K562 (cell line): ENCODE data around the gene CRYGC. TPM values are rescaled to one million over a fixed set of nuclear protein-coding genes. Genes with fewer than 3 reads are reported as not detected.

Experiments used
- ATF1 ChIP-seq, 2 experiments: fragments of 450-650 bp in 1 of 2; IDR thresholded peaks; 2 replicates each; pipeline ENCODE4 v1.6.1; 2016; ENCODE audit warnings: missing compliant biosample characterization in 1 of 2, missing genetic modification characterization in 1 of 2
- C11orf30 ChIP-seq: fragments of 450-650 bp; IDR thresholded peaks from 2 replicates; pipeline ENCODE4 v1.6.1; 2016; ENCODE audit warnings: low read depth, mild to moderate bottlenecking
- CREBBP ChIP-seq: IDR thresholded peaks from one replicate; pipeline ENCODE4 v1.6.1; 2012; ENCODE audit warnings: low read depth, mild to moderate bottlenecking, control low read depth, inconsistent platforms, low read length
- CTCF ChIP-seq, 3 experiments: IDR thresholded peaks in 2 of 3; conservative IDR thresholded peaks in 1 of 3; 2 replicates each; pipeline ENCODE4 v1.5.1; 2011 to 2012; ENCODE audit warnings: low read length in 3 of 3, mild to moderate bottlenecking in 3 of 3, control low read depth in 2 of 3, improper control_type of control experiment in 1 of 3, inconsistent platforms in 1 of 3, low read depth in 1 of 3, mixed read lengths in 1 of 3, moderate library complexity in 1 of 3; ENCODE audit not compliant: insufficient read depth in 2 of 3
- E2F1 ChIP-seq: sonication (generic); formaldehyde crosslinking; IDR thresholded peaks from 2 replicates; pipeline ENCODE4 v1.8.1; 2023; ENCODE audit warnings: mild to moderate bottlenecking, missing genetic modification reagents, moderate library complexity
- FOXA3 ChIP-seq, 2 experiments: fragments of 450-650 bp in 1 of 2; sonication (generic) in 1 of 2; formaldehyde crosslinking; IDR thresholded peaks in 1 of 2; conservative IDR thresholded peaks in 1 of 2; 2 replicates each; pipeline versions ENCODE4 v1.4.0 to v1.8.0; 2020 to 2022; ENCODE audit warnings: mild to moderate bottlenecking in 2 of 2, missing genetic modification reagents in 1 of 2
- HNRNPLL ChIP-seq: fragments of 200-400 bp; formaldehyde crosslinking; IDR thresholded peaks from 2 replicates; pipeline ENCODE4 v1.6.1; 2017; ENCODE audit warnings: low read length, low read depth, mild to moderate bottlenecking; ENCODE audit not compliant: poor library complexity, severe bottlenecking
- LEF1 ChIP-seq: fragments of 450-650 bp; IDR thresholded peaks from 2 replicates; pipeline ENCODE4 v1.6.1; 2016; ENCODE audit warnings: mild to moderate bottlenecking
- NR3C1 ChIP-seq: sonication (generic); formaldehyde crosslinking; IDR thresholded peaks from 2 replicates; pipeline ENCODE4 v1.8.1; 2022; ENCODE audit warnings: missing genetic modification reagents
- OTX1 ChIP-seq: fragments of 450-650 bp; formaldehyde crosslinking; IDR thresholded peaks from 2 replicates; pipeline ENCODE4 v1.4.0; 2022; ENCODE audit warnings: mild to moderate bottlenecking
- POLR3G ChIP-seq: IDR thresholded peaks from 2 replicates; pipeline ENCODE4 v1.6.1; 2011; ENCODE audit not compliant: insufficient read length, insufficient replicate concordance; ENCODE audit errors: extremely low read depth
- RAD21 ChIP-seq, 2 experiments: fragments of 250-450 bp in 1 of 2; fragments of 450-650 bp in 1 of 2; sonication (Bioruptor Pico) in 1 of 2; formaldehyde crosslinking in 1 of 2; IDR thresholded peaks in 1 of 2; conservative IDR thresholded peaks in 1 of 2; 2 replicates each; pipeline versions ENCODE4 v1.4.0 to v1.8.0; 2020 to 2022; ENCODE audit warnings: mild to moderate bottlenecking in 2 of 2, moderate library complexity in 1 of 2
- SLC30A9 ChIP-seq: fragments of 250-450 bp; sonication (Bioruptor Pico); IDR thresholded peaks from 2 replicates; pipeline ENCODE4 v1.8.0; 2022; ENCODE audit warnings: mild to moderate bottlenecking, moderate library complexity
- STAT5B ChIP-seq: fragments of 250-450 bp; sonication (Bioruptor Pico); IDR thresholded peaks from 2 replicates; pipeline ENCODE4 v1.8.0; 2021; ENCODE audit warnings: mild to moderate bottlenecking, inconsistent platforms
- ZNF232 ChIP-seq: sonication (generic); formaldehyde crosslinking; IDR thresholded peaks from 2 replicates; pipeline ENCODE4 v1.8.0; 2022; ENCODE audit warnings: mild to moderate bottlenecking, missing genetic modification reagents
- ZNF707 ChIP-seq: fragments of 250-450 bp; sonication (Bioruptor Pico); conservative IDR thresholded peaks from 2 replicates; pipeline ENCODE4 v1.8.0; 2022; ENCODE audit warnings: inconsistent platforms, mild to moderate bottlenecking, moderate library complexity
- polyA plus RNA-seq, 8 experiments: library from polyadenylated mRNA; depleted of rRNA in 4 of 8; stranded (reverse) in 5 of 8; unstranded in 3 of 8; fragments of >200 nt; fragmentation: Nextera tagmentation in 2 of 8; fragmentation: Illumina TruSeq in 1 of 8; extraction: Ambion mirVana in 2 of 8; extraction: Trizol in 1 of 8; gene quantifications; 2 replicates each; pipeline versions ENCODE4 v1.2.1 to v1.2.3, GENCODE V29; 2011 to 2014; ENCODE audit warnings: inconsistent platforms in 1 of 8, missing spikeins in 1 of 8
- total RNA-seq, 7 experiments: library from RNA; depleted of rRNA in 6 of 7; stranded (reverse); fragments of >200 nt in 6 of 7; fragmentation: Illumina TruSeq in 2 of 7; extraction: Trizol in 2 of 7; gene quantifications; 2 replicates each; pipeline versions ENCODE4 v1.2.1 to v1.2.3, GENCODE V29; 2011 to 2021; ENCODE audit warnings: low replicate concordance in 1 of 7
- TF ChIP-seq, protein P1 (sequence below): sonication (generic); formaldehyde crosslinking; IDR thresholded peaks from 2 replicates; pipeline ENCODE4 v1.8.0; 2022; ENCODE audit warnings: mild to moderate bottlenecking, missing genetic modification reagents
- TF ChIP-seq, protein P2 (sequence below): sonication (generic); formaldehyde crosslinking; IDR thresholded peaks from 2 replicates; pipeline ENCODE4 v1.8.0; 2023; ENCODE audit warnings: missing genetic modification reagents, mild to moderate bottlenecking, borderline replicate concordance

The CRYGC gene
- total and polyA plus RNA-seq, 9 of the 15 experiments (the other 6 are each of a cell fraction or from before 2014, with no cell fraction given) = not detected

DNA sequence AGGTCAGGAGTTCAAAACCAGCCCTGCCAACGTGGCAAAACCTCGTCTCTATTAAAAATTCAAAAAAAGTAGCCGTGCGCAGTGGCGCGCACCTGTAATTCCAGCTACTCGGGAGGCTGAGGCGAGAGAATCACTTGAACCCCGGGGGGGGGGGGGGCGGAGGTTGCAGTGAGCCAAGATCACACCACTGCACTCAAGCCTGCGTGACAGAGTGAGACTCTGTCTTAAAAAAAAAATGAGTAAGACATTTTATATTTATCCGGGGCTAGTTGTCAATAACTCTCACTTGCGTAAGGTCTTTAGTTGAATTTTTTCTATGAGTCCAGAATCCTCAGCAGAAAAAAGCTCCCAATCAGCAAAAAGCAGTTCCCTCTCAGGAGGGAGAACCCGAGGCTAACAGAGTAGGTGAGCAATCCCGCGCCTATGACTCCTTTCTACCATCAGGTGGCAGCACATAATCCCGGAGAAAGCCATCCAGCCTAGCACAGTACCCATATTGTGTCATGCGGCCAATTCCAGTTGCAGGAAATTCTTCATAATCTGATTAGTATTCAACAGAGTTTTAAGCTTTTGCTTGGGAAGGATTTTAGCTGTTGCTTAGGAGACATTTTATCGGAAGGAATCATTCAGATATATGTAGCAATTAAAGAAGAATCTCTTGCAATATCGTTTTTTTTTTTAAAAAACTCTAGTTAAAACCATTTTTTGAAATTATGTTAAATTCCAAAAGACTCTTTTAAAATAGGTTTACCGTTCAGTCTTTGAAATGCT lies 45.6 kb upstream of the CRYGC start (continued):
- TF ChIP-seq SLC30A9 (CRISPR knock-in tag) (no peak), C11orf30 (peak; percentile 81), ZNF232 (CRISPR knock-in tag) (no peak), HNRNPLL (no peak), E2F1 (CRISPR knock-in tag) (no peak), STAT5B (CRISPR knock-in tag) (no peak), ATF1 (CRISPR knock-in tag; IDR thresholded peaks at IDR 0.05) (no peak), ATF1 (tag; IDR thresholded peaks at IDR 0.05) (no peak), NR3C1 (no peak), CREBBP (no peak), POLR3G (no peak), OTX1 (CRISPR knock-in tag) (no peak), ZNF707 (CRISPR knock-in tag) (no peak), CTCF (IDR thresholded peaks at IDR 0.05 in 2 of 3, conservative IDR thresholded peaks at IDR 0.05 in 1 of 3; ENCODE audit: insufficient read depth in 2 of 3, low read depth in 1 of 3, low read length in 3 of 3) (peak; percentile 75 to 83 (median 79)), FOXA3 (CRISPR knock-in tag; conservative IDR thresholded peaks at IDR 0.05 in 1 of 2, IDR thresholded peaks at IDR 0.05 in 1 of 2) (no peak), RAD21 (CRISPR knock-in tag; conservative IDR thresholded peaks at IDR 0.05 in 1 of 2, IDR thresholded peaks at IDR 0.05 in 1 of 2) (peak; percentile 62 to 68), LEF1 (no peak)
- TF ChIP-seq, protein P1, sequence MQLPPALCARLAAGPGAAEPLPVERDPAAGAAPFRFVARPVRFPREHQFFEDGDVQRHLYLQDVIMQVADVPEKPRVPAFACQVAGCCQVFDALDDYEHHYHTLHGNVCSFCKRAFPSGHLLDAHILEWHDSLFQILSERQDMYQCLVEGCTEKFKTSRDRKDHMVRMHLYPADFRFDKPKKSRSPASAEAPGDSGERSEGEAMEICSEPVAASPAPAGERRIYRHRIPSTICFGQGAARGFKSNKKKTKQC (CRISPR knock-in tag) = no peak
- TF ChIP-seq, protein P2, sequence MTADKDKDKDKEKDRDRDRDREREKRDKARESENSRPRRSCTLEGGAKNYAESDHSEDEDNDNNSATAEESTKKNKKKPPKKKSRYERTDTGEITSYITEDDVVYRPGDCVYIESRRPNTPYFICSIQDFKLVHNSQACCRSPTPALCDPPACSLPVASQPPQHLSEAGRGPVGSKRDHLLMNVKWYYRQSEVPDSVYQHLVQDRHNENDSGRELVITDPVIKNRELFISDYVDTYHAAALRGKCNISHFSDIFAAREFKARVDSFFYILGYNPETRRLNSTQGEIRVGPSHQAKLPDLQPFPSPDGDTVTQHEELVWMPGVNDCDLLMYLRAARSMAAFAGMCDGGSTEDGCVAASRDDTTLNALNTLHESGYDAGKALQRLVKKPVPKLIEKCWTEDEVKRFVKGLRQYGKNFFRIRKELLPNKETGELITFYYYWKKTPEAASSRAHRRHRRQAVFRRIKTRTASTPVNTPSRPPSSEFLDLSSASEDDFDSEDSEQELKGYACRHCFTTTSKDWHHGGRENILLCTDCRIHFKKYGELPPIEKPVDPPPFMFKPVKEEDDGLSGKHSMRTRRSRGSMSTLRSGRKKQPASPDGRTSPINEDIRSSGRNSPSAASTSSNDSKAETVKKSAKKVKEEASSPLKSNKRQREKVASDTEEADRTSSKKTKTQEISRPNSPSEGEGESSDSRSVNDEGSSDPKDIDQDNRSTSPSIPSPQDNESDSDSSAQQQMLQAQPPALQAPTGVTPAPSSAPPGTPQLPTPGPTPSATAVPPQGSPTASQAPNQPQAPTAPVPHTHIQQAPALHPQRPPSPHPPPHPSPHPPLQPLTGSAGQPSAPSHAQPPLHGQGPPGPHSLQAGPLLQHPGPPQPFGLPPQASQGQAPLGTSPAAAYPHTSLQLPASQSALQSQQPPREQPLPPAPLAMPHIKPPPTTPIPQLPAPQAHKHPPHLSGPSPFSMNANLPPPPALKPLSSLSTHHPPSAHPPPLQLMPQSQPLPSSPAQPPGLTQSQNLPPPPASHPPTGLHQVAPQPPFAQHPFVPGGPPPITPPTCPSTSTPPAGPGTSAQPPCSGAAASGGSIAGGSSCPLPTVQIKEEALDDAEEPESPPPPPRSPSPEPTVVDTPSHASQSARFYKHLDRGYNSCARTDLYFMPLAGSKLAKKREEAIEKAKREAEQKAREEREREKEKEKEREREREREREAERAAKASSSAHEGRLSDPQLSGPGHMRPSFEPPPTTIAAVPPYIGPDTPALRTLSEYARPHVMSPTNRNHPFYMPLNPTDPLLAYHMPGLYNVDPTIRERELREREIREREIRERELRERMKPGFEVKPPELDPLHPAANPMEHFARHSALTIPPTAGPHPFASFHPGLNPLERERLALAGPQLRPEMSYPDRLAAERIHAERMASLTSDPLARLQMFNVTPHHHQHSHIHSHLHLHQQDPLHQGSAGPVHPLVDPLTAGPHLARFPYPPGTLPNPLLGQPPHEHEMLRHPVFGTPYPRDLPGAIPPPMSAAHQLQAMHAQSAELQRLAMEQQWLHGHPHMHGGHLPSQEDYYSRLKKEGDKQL (CRISPR knock-in tag) = no peak
